ENCODE data around the gene CLEC4D.
"Not testable (repeated sequence)": the region's sequence is repeated elsewhere in the genome, so short reads cannot be mapped to it uniquely, and the experiment has no call there.

The CLEC4D gene

GRCh38 chr12:8537820-8538219 is 24.5 kb downstream of the CLEC4D start:
- DNase-seq (ENCODE audit: low read depth) = not testable (repeated sequence)

GRCh38 chr12:8540831-8541230 is 27.5 kb downstream of the CLEC4D start, which contains the start of gene CLEC4E:
Gene CLEC4E (minus strand): TSS chr12:8540905. CDS start chr12:8540797, 108 bp downstream.
- DNase-seq (ENCODE audit: low read depth) = not testable (repeated sequence)

- DNase-seq (ENCODE audit: low read depth) = no peak
Observed at GRCh38 chr12:8541562-8541961, 28.3 kb downstream of the CLEC4D start.

- DNase-seq (ENCODE audit: low read depth) = peak; percentile 34
Observed at GRCh38 chr12:8544295-8544694, 31.0 kb downstream of the CLEC4D start.

- no peak for DNase-seq (ENCODE audit: low read depth)
Observed at GRCh38 chr12:8546591-8546990, 33.3 kb downstream of the CLEC4D start.

GRCh38 chr12:8547645-8548044 is 34.3 kb downstream of the CLEC4D start:
- DNase-seq (ENCODE audit: low read depth) = no peak

- no peak for DNase-seq (ENCODE audit: low read depth)
Observed at GRCh38 chr12:8548192-8548591, 34.9 kb downstream of the CLEC4D start.

- DNase-seq (ENCODE audit: low read depth) = no peak
Observed at GRCh38 chr12:8549381-8549780, 36.1 kb downstream of the CLEC4D start.

- DNase-seq (ENCODE audit: low read depth) = no peak
Observed at GRCh38 chr12:8553088-8553627, 39.9 kb downstream of the CLEC4D start.

- no peak for DNase-seq (ENCODE audit: low read depth)
Observed at GRCh38 chr12:8554451-8555195, 41.3 kb downstream of the CLEC4D start.

- DNase-seq (ENCODE audit: low read depth) = no peak
Observed at GRCh38 chr12:8556531-8557097, 43.3 kb downstream of the CLEC4D start.

- no peak for DNase-seq (ENCODE audit: low read depth)
Observed at GRCh38 chr12:8559676-8560075, 46.4 kb downstream of the CLEC4D start.

GRCh38 chr12:8561011-8561410 is 47.7 kb downstream of the CLEC4D start:
- no peak for DNase-seq (ENCODE audit: low read depth)

- DNase-seq (ENCODE audit: low read depth) = no peak
Observed at GRCh38 chr12:8562310-8562709, 49.0 kb downstream of the CLEC4D start.

- no peak for DNase-seq (ENCODE audit: low read depth)
Observed at GRCh38 chr12:8563356-8563755, 50.1 kb downstream of the CLEC4D start.

- DNase-seq (ENCODE audit: low read depth) = no peak
Observed at GRCh38 chr12:8564656-8565055, 51.4 kb downstream of the CLEC4D start.

GRCh38 chr12:8566052-8566451 is 52.7 kb downstream of the CLEC4D start:
- not testable (repeated sequence) for DNase-seq (ENCODE audit: low read depth)

GRCh38 chr12:8566525-8566924 is 53.2 kb downstream of the CLEC4D start:
- DNase-seq (ENCODE audit: low read depth) = no peak
